DMS 273 (cell line): ENCODE data around the gene EYA4.
A peak's percentile ranks its signal among the peaks of the same experiment; 100 is the strongest.

Experiments used
- DNase-seq: peaks from one replicate; lab custom pipeline; 2025; ENCODE audit not compliant: unreplicated experiment; lab: John Stamatoyannopoulos, UW

Gene EYA4

GRCh38 chr6:133343220-133343619 is 102.1 kb downstream of the EYA4 start:
- no peak for DNase-seq

- DNase-seq = no peak
Measured at GRCh38 chr6:133348846-133349245, 107.7 kb downstream of the EYA4 start.

GRCh38 chr6:133350928-133351327 is 109.8 kb downstream of the EYA4 start:
- no peak for DNase-seq

GRCh38 chr6:133352046-133352445 is 110.9 kb downstream of the EYA4 start:
- no peak for DNase-seq

- DNase-seq = no peak
Measured at GRCh38 chr6:133353061-133353460, 111.9 kb downstream of the EYA4 start.

- DNase-seq = no peak
Measured at GRCh38 chr6:133355922-133356321, 114.8 kb downstream of the EYA4 start.

GRCh38 chr6:133358574-133359150 is 117.5 kb downstream of the EYA4 start:
- DNase-seq = no peak

GRCh38 chr6:133359256-133359655 is 118.1 kb downstream of the EYA4 start:
- no peak for DNase-seq

- DNase-seq = no peak
Measured at GRCh38 chr6:133359760-133360159, 118.6 kb downstream of the EYA4 start.

- DNase-seq = peak; percentile 17
Measured at GRCh38 chr6:133360194-133360593, 119.0 kb downstream of the EYA4 start.

GRCh38 chr6:133362813-133363212 is 121.7 kb downstream of the EYA4 start:
- no peak for DNase-seq

GRCh38 chr6:133368664-133369063 is 127.5 kb downstream of the EYA4 start:
- DNase-seq = no peak

- DNase-seq = no peak
Measured at GRCh38 chr6:133369773-133370272, 128.7 kb downstream of the EYA4 start.

- no peak for DNase-seq
Measured at GRCh38 chr6:133376743-133377142, 135.6 kb downstream of the EYA4 start.

- DNase-seq = no peak
Measured at GRCh38 chr6:133377219-133377618, 136.1 kb downstream of the EYA4 start.

GRCh38 chr6:133380047-133380446 is 138.9 kb downstream of the EYA4 start:
- no peak for DNase-seq

GRCh38 chr6:133380723-133381122 is 139.6 kb downstream of the EYA4 start:
- DNase-seq = no peak

- no peak for DNase-seq
Measured at GRCh38 chr6:133388731-133389130, 147.6 kb downstream of the EYA4 start.

GRCh38 chr6:133390168-133390567 is 149.0 kb downstream of the EYA4 start:
- DNase-seq = no peak

GRCh38 chr6:133392015-133392414 is 150.9 kb downstream of the EYA4 start:
- no peak for DNase-seq

- DNase-seq = no peak
Measured at GRCh38 chr6:133392641-133393040, 151.5 kb downstream of the EYA4 start.

GRCh38 chr6:133393891-133394290 is 152.7 kb downstream of the EYA4 start:
- DNase-seq = no peak

GRCh38 chr6:133394630-133395029 is 153.5 kb downstream of the EYA4 start:
- no peak for DNase-seq
